Stomach (tissue), 9 donors: Measurements from ENCODE around the gene DISC1. TPM values are rescaled to one million over a fixed set of nuclear protein-coding genes. Genes with fewer than 3 reads are reported as not detected.

Source experiments
- DNase-seq, 2 donors: peaks; one replicate each; pipeline versions ENCODE4 v3.0.0 to v3.0.0-alpha.2; 2013 to 2019
- H3K27ac ChIP-seq, 5 donors: fragments of 200-600 bp in 4 of 5; sonication (generic) in 4 of 5; one replicate each; pipeline ENCODE4 v1.5.1; 2013 to 2019; ENCODE audit warnings: mild to moderate bottlenecking in 1 of 5, moderate library complexity in 1 of 5
- H3K27me3 ChIP-seq, 3 donors: fragments of 200-600 bp; sonication (generic); one replicate each; pipeline ENCODE4 v1.5.1; 2017 to 2019; ENCODE audit warnings: mixed run types in 1 of 3
- H3K36me3 ChIP-seq, 4 donors: fragments of 200-600 bp; sonication (generic); 1 replicate in 3 of 4; 2 replicates in 1 of 4; pipeline ENCODE4 v1.5.1; 2016 to 2019
- H3K4me1 ChIP-seq, 4 donors: fragments of 200-600 bp; sonication (generic); one replicate each; pipeline ENCODE4 v1.5.1; 2016 to 2019
- H3K4me3 ChIP-seq, 4 donors: fragments of 200-600 bp; sonication (generic) in 3 of 4; one replicate each; pipeline ENCODE4 v1.5.1; 2016 to 2019; ENCODE audit warnings: mild to moderate bottlenecking in 1 of 4
- H3K9me3 ChIP-seq, 4 donors: fragments of 200-600 bp; sonication (generic); one replicate each; pipeline ENCODE4 v1.5.1; 2016 to 2019
- EP300 ChIP-seq: sonication (generic); formaldehyde crosslinking; IDR thresholded peaks from one replicate; pipeline ENCODE4 v1.6.1; 2017; ENCODE audit warnings: antibody characterized with exemption
- POLR2A ChIP-seq, 4 donors: fragments of 450-650 bp; IDR thresholded peaks; one replicate each; pipeline ENCODE4 v1.6.1; 2016; ENCODE audit warnings: antibody characterized with exemption in 4 of 4, control low read depth in 2 of 4, mild to moderate bottlenecking in 1 of 4, moderate library complexity in 1 of 4
- POLR2AphosphoS5 ChIP-seq, 3 donors: sonication (generic); formaldehyde crosslinking; IDR thresholded peaks; one replicate each; pipeline ENCODE4 v1.6.1; 2016; ENCODE audit warnings: antibody characterized with exemption in 3 of 3
- WGBS, 5 donors: extraction: QIAGEN DNeasy Blood & Tissue Kit in 3 of 5; methylation state at CpG; one replicate each; pipeline versions ENCODE4 v1.1.5 to v1.1.7; 2013 to 2018; 5-methylcytosine and 5-hydroxymethylcytosine counted together
- intact Hi-C: fragments of 100-400 bp; cut with DNase I; formaldehyde crosslinking; loops from one replicate; pipeline ENCODE4 v1.15.1; 2023; ENCODE audit warnings: low total_unique reads
- polyA plus RNA-seq, 3 donors: library from polyadenylated mRNA; stranded (reverse); fragments of 200-250 nt; gene quantifications; one replicate each; pipeline ENCODE4 v1.2.3, GENCODE V29; 2013
- total RNA-seq, 5 donors: library from RNA; depleted of rRNA; stranded (reverse); fragments of >200 nt; gene quantifications; one replicate each; pipeline versions ENCODE4 v1.1.0 to v1.2.3, GENCODE V29; 2014 to 2016
- TF ChIP-seq, protein P1 (sequence below), 7 experiments: fragments of 450-650 bp in 4 of 7; fragments of 200-600 bp in 3 of 7; sonication (generic) in 3 of 7; IDR thresholded peaks; one replicate each; pipeline ENCODE4 v1.5.1; 2016 to 2019; ENCODE audit warnings: antibody characterized with exemption in 7 of 7, control low read depth in 2 of 7, mild to moderate bottlenecking in 1 of 7
- donor health status: healthy with polysubstance abuse.
- donor health status: Bipolar disorder and iron deficiency.
- donor health status: healthy.

The DISC1 gene
- total and polyA plus RNA-seq, 8 donors: 0.43 to 29.8 (median 1.6) TPM

DNA sequence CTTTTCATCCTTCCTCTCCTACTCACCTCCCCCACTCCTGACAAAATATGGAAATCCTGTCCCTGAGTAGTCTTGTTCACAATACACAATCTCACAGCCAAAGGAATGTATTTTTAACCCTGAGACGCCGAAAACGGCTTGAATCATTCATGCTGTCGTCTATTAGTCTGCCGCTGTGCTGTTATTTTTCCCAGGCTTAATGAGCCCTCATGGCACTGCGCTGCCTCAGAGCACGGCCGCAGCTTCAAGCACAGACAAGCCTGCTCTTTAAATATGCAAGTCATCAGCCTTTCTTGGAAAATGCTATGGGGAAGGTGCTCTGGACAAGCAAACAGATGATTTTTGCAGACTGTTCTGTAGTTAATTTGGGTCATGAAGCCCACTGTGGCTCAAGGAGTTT is 302.7 kb downstream of the DISC1 start:
- H3K4me3 ChIP-seq: no peak overlapping the region
- peak in 1 of 2 donors; percentile 69 for DNase-seq
- peak overlapping the region in 2 of 5 donors; percentile 28 to 30 for H3K27ac ChIP-seq
- H3K27me3 ChIP-seq: peaks cover 0 to 10% (median 6%) of the 10 kb centered on the region in 3 donors
- no peaks in the 10 kb centered on the region for H3K36me3 ChIP-seq
- WGBS, 5 donors: 40 to 58% (median 43%) methylated on average over 8 of the region's 8 CpGs
- TF ChIP-seq EP300 (no peak), POLR2A (IDR thresholded peaks at IDR 0.05) (no peak), POLR2AphosphoS5 (IDR thresholded peaks at IDR 0.05) (no peak)
- TF ChIP-seq, protein P1, sequence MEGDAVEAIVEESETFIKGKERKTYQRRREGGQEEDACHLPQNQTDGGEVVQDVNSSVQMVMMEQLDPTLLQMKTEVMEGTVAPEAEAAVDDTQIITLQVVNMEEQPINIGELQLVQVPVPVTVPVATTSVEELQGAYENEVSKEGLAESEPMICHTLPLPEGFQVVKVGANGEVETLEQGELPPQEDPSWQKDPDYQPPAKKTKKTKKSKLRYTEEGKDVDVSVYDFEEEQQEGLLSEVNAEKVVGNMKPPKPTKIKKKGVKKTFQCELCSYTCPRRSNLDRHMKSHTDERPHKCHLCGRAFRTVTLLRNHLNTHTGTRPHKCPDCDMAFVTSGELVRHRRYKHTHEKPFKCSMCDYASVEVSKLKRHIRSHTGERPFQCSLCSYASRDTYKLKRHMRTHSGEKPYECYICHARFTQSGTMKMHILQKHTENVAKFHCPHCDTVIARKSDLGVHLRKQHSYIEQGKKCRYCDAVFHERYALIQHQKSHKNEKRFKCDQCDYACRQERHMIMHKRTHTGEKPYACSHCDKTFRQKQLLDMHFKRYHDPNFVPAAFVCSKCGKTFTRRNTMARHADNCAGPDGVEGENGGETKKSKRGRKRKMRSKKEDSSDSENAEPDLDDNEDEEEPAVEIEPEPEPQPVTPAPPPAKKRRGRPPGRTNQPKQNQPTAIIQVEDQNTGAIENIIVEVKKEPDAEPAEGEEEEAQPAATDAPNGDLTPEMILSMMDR (IDR thresholded peaks at IDR 0.05): no peak
- intact Hi-C loops: no loop called here
- H3K9me3 ChIP-seq: peaks cover 0 to 10% (median 5%) of the 10 kb centered on the region in 4 donors
- peaks cover 0 to 22% (median 9%) of the 10 kb centered on the region in 4 donors for H3K4me1 ChIP-seq

DNA sequence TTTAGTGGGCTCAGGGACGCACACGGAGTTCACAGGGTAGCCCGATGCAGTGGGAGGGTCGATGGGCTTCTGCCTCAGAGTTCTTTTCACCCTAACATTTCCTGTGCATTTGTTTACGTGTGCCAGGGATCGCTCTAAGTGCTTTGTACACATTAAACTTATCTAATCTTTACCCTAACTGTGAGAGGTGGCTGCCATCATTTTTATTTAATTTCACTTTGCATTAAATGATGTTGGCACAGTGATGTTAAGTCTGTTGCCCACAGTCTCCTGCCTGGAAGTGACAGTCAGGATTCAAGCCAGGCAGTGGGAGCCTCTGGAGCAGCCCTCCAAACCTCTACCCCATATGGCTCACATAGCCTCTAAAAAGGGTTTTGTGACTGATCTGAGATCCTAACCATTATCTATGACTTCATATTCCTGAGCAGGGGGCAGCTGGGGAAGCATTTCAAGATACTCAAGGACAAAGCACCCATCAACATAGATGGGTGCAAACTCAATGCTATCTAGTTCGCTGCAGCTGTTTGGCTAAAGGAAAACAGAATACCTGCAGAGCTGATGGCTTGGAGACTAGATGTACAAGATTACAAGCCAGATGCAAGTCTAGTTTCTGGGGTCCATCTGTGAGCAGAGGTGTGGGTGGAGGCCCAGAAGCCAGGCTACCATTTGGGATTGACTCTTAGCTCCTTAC is 303.8 kb downstream of the DISC1 start:
- intact Hi-C loops: no loop called here
- WGBS, 5 donors: 36 to 66% (median 48%) methylated on average over 7 of the region's 7 CpGs
- no peak for TF ChIP-seq POLR2A (IDR thresholded peaks at IDR 0.05)
- TF ChIP-seq, protein P1 (IDR thresholded peaks at IDR 0.05): no peak
- TF ChIP-seq POLR2AphosphoS5 (IDR thresholded peaks at IDR 0.05): no peak
- no peak for TF ChIP-seq EP300
- H3K9me3 ChIP-seq: peaks cover 0 to 10% (median 5%) of the 10 kb centered on the region in 4 donors
- peaks cover 0 to 10% (median 6%) of the 10 kb centered on the region in 3 donors for H3K27me3 ChIP-seq
- peaks cover 0 to 33% (median 18%) of the 10 kb centered on the region in 4 donors for H3K4me1 ChIP-seq
- no peak overlapping the region for H3K4me3 ChIP-seq
- H3K27ac ChIP-seq: no peak overlapping the region
- no peaks in the 10 kb centered on the region for H3K36me3 ChIP-seq
- no peak for DNase-seq

DNA sequence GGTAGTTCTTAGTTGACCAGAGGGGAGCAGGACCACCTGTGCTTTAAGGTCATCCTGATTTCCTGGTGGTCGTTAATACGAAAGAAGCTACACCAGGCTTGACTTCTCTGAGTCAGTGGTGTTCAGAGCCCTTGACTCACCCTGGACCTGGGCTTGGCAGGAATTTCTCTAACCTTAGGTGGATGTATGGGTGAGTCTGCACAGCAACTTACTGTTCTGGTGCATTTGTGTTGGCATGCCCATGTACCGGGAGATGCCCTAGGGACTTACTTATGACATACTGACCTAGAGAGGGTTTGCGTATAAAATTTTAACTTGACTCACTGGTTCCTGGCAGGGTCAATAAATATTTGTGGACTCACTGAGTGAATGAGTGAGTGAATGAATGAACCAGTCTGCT is 304.6 kb downstream of the DISC1 start:
- no peaks in the 10 kb centered on the region for H3K36me3 ChIP-seq
- TF ChIP-seq EP300: no peak
- TF ChIP-seq POLR2AphosphoS5 (IDR thresholded peaks at IDR 0.05): no peak
- no peak for TF ChIP-seq POLR2A (IDR thresholded peaks at IDR 0.05)
- TF ChIP-seq, protein P1 (IDR thresholded peaks at IDR 0.05): no peak
- H3K27me3 ChIP-seq: peaks cover 0 to 15% (median 6%) of the 10 kb centered on the region in 3 donors
- no peak overlapping the region for H3K4me3 ChIP-seq
- no peak overlapping the region for H3K27ac ChIP-seq
- intact Hi-C loops: no loop called here
- peaks cover 0 to 10% (median 5%) of the 10 kb centered on the region in 4 donors for H3K9me3 ChIP-seq
- peaks cover 0 to 33% (median 18%) of the 10 kb centered on the region in 4 donors for H3K4me1 ChIP-seq
- 89 to 97% (median 95%) methylated on average over 4 of the region's 4 CpGs for WGBS, 5 donors
- DNase-seq: no peak

DNA sequence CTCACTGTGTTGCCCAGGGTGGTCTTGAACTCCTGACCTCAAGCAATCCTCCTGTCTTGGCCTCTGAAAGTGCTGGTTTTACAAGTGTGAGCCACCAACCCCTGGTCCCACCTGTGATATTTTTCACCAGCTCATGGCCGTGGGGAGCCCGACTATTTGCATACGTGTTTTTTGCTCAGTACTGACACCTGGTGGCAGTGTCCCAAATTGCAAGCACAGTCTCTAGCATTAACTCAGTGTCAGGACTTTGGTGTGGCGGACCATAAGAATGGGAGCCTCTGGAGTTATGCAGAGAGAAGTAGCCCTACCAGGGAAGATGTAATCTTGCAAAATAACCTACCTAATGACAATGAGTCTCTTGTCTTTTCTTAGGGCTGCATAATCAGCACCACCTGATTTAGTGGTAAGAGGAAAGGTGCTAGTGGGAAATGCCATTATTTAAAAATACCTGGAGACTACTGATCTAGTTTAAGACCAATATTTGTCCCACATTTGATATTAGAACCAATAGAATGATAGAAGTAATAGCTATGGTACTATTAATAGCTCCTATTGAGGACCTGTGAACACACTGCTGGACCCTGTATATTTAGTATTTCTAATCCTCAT is 305.4 kb downstream of the DISC1 start:
- no peak for TF ChIP-seq EP300
- TF ChIP-seq, protein P1 (IDR thresholded peaks at IDR 0.05): peak in 4 of 7 experiments; percentile 7 to 36 (median 21)
- H3K9me3 ChIP-seq: peaks cover 0 to 10% (median 5%) of the 10 kb centered on the region in 4 donors
- H3K27me3 ChIP-seq: peaks cover 0 to 17% (median 6%) of the 10 kb centered on the region in 3 donors
- H3K36me3 ChIP-seq: no peaks in the 10 kb centered on the region
- no peak overlapping the region for H3K27ac ChIP-seq
- 80 to 89% (median 82%) methylated on average over 4 of the region's 4 CpGs for WGBS, 5 donors
- no peak overlapping the region for H3K4me3 ChIP-seq
- no peak for DNase-seq
- intact Hi-C loops: no loop called here
- H3K4me1 ChIP-seq: peaks cover 0 to 34% (median 18%) of the 10 kb centered on the region in 4 donors
